ENCODE results near the gene MBP.

DNA sequence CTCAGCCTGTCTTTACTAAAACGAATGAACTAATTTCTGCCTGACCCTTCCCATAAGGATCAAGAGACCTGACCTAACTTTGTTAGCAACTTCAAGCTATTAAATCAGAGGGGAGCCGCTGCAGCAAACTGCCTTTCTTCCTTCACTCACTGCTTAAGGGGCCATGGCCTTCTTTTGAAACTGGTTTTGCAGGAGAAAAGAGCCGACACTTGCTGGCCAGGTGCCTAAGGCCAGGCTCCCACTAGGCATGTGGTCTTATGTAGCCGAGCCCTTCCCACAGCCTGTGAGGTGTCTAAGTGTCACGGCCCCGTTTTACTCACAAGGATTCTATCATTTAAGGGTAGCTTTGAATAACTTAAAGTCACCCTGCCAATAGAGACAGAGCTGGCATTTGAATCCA is 179.4 kb downstream of the MBP start:
- TF ChIP-seq, protein P1, sequence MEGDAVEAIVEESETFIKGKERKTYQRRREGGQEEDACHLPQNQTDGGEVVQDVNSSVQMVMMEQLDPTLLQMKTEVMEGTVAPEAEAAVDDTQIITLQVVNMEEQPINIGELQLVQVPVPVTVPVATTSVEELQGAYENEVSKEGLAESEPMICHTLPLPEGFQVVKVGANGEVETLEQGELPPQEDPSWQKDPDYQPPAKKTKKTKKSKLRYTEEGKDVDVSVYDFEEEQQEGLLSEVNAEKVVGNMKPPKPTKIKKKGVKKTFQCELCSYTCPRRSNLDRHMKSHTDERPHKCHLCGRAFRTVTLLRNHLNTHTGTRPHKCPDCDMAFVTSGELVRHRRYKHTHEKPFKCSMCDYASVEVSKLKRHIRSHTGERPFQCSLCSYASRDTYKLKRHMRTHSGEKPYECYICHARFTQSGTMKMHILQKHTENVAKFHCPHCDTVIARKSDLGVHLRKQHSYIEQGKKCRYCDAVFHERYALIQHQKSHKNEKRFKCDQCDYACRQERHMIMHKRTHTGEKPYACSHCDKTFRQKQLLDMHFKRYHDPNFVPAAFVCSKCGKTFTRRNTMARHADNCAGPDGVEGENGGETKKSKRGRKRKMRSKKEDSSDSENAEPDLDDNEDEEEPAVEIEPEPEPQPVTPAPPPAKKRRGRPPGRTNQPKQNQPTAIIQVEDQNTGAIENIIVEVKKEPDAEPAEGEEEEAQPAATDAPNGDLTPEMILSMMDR (IDR thresholded peaks at IDR 0.05): no peak
- TF ChIP-seq EP300 (IDR thresholded peaks at IDR 0.05): no peak
